ENCODE measurements around the gene ERP27.

Gene ERP27

DNA sequence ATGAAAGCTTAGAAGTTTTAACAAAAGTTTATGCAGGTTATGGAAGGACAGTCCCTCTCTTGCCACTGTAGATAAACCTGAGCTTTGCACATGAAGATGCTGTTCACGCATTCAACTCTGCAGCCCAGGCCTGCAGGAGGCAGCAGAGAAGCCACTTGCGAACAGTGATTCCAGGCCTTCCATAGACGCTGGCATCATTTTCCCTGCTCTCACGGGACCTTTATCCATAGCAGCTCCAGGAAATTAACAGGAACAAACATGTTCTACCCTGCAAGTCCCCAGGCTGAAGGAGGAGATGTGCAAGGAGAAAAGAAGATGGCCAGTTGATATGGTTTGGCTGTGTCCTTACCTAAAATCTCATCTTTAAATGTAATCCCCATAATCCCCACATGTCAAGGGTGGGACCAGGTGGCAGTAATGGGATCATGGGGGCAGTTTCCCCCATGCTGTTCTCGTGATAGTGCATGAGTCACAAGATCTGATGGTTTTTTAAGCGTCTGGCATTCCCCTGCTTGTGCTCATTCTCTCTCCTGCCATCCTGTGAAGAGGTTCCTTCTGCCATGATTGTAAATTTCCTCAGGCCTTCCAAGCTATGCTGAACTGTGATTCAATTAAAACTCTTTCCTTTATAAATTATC is 2.0 kb downstream of the ERP27 start:
- DNase-seq (ENCODE audit: low read depth): no peak

DNA sequence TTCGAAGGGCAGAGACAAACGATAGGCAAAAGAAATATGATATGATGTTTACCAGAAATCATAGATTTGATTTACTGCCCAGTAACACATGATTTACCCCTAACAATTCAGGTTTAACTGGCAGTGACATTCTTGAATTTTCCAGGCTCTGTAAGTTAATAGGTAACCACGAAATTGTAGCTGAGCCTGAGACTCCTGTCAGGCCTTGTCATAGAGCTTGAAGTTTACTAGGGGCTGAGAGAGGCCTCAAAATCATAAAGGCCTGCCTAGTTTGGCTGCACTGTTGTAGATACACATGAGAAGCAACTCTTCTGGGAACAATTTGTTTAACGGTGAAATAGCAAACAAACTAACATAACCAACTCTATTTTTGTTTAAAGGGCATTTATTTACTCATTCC is 3.3 kb downstream of the ERP27 start:
- DNase-seq (ENCODE audit: low read depth): no peak

DNA sequence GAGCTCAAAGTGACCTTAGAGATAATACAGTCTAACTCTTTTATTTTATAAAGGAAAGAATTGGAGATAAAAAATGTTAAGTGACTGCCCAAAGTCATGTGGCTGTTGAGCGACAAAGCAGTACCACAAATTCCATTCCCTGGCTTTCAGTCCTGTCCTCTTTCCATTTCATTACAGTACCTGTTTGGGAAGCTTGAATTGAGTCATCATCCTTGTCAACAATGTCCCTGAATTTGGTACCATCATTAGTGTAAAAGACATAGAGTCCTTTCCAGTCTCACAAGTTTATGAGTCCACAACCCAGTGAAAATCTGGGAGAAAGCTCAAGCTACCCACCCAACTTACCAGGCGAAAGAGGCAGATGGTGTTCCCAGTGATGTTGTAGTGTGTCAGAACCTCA is 3.8 kb downstream of the ERP27 start:
- DNase-seq (ENCODE audit: low read depth): no peak

DNA sequence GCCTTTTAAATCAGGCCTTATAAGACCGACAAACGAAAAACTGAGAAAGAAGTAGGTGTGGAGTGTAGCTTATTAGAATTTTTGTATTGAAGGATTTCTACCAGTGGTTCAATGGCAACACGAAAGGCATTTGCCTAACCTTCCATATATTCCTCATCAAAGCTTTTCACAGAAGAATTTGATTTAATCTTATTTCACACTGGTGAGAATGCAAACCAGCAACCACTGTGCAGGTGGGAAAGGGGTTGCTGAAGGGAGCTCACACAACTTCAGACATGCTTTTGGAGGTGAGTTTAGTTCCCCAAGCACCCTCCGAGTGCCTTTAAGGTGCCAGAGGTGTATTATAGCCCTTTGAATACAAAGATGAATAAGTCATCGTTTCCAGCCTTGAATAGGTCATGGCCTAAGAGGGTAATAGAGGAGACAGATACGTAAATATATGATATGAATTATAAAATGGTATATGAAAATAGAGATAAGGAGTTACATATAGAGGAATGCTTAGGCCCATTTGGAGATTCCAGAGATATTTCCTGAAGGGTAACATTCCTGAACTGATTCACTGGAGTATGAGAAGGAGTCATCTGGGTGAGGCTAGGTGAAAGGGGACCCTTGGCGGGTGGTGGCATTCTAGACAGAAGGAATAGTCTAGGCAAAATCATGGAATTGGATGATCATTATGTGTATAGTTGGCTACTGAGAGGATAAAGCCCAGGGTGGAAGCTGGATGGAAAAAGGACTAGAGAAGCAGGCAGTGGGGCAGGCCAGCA is 6.4 kb downstream of the ERP27 start:
- no peak for DNase-seq (ENCODE audit: low read depth)

DNA sequence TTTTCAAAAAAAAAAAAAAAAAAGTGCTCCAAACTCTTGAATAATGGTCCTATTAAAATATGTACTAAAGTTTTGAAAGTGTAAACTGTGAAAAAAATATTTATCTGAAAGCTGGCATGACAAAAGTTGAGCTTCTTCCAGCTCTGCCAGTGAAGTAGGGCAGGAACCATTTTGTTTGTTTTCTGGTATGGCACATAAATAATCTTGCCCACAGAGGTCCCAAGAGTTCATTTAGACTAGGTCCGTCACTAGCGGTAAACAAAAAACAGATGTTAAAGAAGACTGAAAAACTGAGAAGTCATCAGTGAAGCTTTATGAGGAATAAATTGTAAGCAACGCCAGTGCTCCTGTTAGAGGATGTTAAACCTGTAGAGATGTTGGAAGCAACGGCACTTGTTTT is 7.0 kb downstream of the ERP27 start:
- DNase-seq (ENCODE audit: low read depth): no peak

DNA sequence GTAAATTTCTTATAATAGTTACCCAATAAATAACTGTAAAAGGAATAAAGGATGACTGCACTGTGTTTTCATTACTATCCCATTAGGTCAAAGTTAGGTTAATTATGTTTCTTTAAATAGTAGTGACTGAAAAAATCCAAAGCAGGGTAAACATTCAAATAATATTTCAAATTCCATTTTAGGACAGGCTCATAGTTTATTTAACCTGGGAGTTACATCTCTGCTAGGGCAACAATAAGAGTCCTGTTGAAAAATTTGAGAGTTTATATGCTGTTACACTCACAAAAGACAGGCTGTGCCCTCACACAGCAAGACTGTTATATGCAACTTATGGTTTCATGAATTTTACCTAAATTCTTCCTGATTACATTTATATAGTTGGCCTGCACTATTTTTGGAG is 8.0 kb downstream of the ERP27 start:
- no peak for DNase-seq (ENCODE audit: low read depth)

DNA sequence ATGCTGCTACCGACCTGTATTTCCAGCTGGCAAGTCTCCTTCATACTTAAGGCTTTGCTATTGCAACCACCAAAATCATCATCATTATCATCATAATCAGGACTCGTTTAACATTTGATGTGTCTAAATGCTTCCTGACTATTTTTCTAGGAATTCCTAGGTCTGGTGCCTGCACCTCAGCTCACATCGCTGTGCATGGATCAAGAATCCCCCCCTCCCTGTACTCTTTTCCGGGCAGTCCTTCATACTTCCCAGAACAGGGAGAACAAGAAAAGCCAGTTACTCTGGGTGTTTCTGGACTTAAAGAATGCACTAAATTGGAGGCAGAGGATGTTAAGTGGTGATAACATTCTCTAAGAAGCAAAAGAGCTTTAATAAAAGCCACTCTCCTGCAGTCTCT is 9.4 kb downstream of the ERP27 start:
- DNase-seq (ENCODE audit: low read depth): no peak

DNA sequence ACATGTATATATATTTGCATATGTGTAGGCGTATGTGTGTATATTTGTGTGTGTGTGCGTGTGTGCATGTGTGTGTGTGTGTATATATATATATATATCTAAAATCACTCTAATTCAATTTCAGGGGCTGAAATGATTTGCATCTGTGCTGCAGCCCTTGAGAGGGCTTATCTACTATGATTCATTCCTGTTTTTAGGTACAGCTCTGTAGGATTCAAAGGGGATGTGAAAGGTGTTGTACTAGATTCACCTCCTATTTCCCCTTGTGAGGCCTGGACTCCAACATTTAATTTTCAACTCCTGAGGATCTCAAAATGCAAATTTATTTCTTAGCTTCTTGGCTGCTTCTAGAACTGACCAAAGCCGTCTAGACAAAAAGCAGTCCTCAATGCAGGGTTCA is 11.1 kb downstream of the ERP27 start:
- no peak for DNase-seq (ENCODE audit: low read depth)

DNA sequence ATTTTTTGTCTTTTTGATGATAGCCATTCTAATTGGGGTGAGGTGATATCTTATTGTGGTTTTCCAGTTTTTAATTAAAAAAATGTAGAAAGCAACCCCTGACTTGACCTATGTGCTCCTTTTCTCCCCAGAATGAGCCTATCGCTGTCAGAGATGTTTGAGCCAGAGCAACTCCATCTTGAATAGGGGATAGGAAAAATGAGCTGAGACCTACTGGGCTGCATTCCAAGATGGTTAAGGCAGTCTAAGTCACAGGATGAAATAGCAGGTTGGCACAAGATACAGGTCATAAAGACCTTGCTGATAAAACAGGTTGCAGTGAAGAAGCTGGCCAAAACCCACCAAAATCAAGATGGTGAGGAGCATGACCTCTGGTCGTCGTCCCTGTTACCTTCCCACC is 13.8 kb downstream of the ERP27 start:
- no peak for DNase-seq (ENCODE audit: low read depth)

DNA sequence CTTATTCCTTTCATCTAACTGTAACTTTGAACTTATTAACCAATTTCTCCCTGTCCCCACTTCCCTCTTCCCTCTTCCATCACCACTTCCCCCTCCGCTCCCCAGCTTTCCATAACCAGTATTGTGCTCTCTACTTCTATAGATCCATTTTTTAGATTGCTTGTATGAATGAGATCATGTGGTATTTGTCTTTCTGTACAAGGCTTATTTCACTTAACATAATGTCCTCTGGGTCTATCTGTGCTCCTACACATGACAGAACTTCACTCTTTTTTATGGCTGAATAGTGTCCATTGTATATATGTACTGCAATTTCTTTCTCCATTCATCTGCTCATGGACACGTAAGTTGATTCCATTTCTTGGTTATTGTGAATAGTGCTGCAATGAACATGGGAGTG is 14.4 kb downstream of the ERP27 start:
- no peak for DNase-seq (ENCODE audit: low read depth)

DNA sequence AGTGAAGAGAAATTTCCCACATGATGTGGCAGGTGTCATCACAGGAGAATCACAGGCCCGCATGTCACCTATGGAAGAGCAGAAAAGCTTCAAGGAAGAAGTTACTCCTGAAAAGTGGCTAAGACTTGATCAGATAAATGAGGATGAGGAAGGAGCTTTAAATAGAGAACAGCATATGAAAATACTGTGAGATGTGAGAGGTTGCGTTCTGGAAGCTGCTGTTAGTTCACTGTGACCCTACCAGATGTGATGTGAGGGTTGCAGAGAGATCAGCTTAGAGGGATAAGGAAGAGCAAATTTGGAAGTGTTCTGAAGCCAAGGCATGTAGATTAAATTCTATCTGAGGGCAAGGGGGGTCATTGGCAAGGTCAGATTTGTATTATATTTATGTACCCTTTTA is 17.1 kb downstream of the ERP27 start:
- DNase-seq (ENCODE audit: low read depth): no peak

DNA sequence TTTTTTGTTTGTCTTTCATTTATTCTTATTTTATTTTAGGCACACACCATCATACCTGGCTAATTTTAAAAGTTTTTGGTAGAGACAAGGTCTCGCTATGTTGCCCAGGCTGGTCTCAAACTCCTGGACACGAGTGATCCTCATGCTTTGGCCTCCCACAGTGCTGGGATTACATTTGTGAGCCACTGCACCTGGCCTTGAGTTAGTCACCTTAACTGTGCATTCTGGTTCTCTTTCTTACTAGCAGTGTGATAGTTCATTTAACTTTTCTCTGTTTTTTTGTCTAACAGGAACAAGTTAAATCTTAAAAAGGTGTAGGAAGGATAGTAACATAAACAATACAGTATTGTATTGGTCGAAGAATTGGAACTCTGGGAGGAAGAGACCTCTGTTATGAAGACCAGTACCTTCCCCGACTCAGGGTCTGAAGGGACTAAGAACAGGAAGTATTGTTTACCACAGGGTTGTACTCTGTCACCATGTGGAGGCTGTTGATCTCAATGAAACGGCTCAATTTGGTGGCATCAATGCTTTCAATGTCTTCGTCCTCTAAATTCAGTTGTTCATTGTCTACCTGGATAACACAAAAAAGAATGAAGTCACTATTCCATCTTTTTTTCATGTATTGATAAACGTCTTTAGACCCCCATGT is 17.7 kb downstream of the ERP27 start:
- no peak for DNase-seq (ENCODE audit: low read depth)

DNA sequence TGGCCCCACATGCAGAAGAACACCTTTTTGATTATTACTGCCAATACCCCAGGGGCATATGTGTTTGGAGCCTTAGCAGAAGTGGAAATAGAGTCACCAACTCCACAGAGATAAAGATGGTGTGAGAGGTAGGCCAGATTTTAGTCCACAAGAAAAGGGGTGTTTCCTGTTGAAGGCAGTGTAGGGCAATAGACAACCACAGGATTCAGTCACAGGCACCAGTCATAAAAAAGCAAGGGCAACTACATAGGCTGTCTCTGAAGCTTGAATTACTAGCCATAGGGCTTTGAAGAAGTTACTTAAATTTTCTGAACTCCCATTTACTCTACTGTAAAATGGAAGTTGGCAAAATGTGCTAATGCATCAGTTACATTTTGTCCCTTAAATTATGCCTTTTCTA is 18.9 kb downstream of the ERP27 start:
- no peak for DNase-seq (ENCODE audit: low read depth)

DNA sequence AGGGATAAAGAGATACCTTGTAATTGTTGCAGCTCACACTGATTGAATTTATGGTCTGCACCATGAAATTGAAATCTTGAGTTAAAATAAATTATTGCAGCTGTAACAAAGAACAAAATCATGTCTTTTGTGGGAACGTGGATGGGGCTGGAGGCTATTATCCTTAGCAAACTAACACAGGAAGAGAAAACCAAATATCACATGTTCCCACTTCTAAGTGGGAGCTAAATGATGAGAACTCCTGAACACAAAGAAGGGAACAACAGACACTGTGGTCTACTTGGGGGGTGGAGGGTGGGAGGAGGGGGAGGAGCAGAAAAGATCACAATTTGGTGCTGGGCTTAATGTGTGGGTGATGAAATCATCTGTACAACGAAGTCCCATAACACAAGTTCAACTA is 22.6 kb downstream of the ERP27 start:
- no peak for DNase-seq (ENCODE audit: low read depth)

DNA sequence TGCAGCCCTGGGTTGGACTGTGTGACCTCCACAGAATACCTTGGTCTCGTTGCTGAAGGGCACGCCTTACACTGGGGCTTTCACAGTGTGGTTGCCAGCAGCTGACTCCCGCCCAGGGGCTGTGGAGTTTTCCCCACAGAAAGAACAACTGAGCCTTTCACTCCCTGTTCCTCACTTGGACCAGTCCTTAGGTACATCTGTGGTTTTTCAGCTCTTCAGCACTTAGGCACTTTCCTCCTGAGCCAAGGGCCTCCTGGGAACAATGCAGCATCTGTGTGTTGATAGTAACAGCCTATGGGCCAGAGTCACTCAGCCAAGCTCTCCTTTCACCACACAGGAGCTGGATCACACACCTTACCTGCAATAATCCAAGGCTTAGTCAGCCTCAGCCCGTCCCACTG is 25.0 kb downstream of the ERP27 start:
- no peak for DNase-seq (ENCODE audit: low read depth)

DNA sequence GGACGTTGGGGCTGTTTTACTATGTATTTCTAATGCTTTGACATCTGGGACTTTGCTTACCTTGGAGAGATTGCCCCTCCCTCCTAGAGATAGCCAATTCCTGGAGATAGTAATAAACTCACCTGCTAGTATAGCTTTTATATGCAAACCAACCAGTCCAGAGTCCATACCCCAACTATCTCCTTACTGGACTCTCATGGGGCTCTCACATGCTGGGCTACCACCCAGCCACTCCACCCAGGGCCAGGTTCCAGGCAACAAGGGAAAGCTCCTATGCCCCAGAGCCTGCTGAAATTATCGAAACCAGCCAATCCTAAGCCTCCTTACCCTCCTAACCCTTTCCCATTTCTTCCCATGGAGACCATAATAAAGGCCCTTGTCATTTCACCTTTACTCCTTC is 27.2 kb downstream of the ERP27 start:
- no peak for DNase-seq (ENCODE audit: low read depth)

DNA sequence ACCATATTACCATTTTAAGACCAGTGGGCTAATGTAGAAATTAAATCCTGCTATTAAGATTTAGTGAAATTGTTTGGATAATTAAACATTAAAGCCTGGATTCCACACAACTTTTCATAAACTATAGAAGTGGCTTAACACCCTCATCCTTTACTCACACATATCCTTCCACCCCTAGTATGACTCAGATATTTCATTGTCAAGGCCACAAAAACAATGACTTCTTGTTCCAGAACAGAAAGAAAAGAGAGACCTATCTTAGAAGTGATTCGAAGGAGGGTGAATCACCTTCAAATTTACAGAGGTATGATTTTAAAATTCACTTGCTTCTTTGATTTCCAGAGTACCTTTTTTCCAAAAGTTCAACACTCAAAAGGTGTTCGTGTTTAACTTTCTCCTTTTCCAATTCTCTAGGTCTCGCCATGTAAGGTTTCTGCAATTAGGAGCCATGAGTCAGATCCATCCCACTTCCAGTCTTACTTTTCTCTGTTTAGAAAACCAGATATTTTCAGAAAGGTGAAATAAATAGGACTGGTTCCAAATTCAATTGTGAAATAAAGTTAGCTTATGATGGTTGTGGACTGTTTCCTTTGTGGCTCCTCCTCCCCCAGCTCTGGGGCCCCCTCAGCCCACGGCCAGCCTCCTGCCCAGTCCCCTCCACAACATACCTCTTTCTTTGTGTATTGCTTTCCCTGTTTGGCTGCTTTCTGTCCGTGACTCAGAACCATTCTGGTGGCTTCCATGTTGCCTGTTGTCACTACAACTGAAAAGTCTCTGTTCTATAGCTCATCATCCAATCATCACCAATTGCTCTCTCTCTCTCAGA is 28.0 kb downstream of the ERP27 start:
- no peak for DNase-seq (ENCODE audit: low read depth)

DNA sequence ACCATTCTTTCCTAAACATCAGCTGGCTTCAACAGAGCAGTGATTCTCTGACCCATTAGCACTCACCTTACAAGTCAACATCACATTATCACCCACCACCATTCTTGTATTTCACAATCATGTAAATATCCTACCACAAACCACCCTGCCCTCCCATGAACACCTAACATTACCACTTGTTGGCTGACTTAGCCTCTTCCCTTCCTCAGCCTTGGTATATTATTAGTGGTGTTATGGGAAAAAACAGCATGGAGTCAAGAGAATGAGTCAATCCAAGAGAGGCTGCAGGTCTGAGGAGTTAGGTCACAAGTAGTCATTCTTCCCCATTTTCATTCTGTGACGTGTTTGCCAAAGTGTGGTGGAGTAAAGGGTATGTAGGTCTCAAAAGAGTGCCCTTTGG is 30.4 kb downstream of the ERP27 start:
- DNase-seq (ENCODE audit: low read depth): no peak

DNA sequence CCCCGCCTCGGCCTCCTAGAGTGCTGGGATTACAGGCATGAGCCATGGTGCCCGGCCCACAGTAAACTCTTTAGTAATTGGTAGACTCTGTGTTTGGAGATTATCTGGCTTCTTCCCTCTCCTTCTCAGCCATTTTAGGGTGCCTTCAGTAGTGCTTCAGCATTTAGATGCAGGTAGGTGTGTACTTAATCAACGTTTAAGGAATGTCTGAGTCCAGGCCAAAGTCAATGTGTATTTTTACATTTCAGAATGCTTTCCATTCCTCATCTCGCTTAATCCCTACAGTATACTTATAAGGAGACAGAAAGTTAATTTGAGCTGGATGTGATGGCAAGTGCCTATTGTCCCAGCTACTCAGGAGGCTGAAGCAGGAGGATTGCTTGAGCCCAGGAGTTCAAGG is 32.2 kb downstream of the ERP27 start:
- DNase-seq (ENCODE audit: low read depth): no peak

DNA sequence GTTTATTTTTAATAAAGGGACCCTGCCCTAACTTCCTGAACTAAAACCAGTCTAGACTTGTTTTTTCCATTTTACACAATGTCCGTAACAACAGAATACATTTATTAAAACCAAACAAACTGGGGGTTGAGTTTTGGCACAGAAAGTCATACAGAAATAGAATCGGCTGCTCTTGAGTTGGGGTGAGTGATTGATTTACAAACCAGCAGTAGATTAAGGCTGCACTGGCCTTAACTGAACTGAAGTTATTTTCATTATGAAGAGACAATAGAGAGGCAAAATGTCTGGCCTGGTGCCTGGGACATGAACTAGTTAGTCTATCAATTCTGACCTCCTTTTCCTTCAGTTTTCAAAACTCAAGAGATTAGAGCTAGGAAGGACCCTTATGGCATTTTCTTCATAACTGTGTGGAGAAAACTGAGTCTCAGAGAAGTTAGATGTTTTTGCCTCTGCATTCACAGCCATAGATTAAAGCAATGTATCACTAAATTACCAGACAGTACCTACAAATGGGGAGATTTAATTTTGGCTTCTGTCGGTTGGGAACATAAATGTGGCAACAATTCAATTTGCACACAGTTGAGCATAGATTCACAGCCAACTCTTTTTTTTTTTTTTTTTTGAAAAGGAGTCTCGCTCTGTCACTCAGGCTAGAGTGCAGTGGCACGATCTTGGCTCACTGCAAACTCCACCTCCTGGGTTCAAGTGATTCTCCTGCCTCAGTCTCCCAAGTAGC is 32.9 kb downstream of the ERP27 start:
- DNase-seq (ENCODE audit: low read depth): no peak

DNA sequence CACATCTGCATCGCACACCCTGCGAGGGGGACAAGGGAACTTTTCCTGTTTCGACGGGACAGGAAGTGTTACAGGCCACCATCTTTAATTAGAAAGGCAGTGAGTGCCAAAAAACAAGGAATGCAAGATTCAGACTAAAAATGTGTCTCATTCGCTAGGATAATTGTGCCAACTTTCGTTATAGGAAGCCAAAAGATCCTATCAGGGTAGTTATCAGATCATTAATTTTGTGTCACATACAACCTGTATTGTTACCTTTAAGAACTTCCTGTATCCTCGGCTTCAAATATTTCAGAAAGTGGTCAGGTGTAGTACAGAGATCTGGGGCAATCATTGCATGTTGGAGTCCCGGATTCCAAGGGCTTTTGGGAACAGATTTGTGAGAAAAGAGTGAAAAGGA is 33.5 kb downstream of the ERP27 start:
- no peak for DNase-seq (ENCODE audit: low read depth)
